ENCODE results near the gene ADAM33. TPM values are rescaled to one million over a fixed set of nuclear protein-coding genes. Genes with fewer than 3 reads are reported as not detected.

The ADAM33 gene
- polyA plus RNA-seq, 4 donors = 0.22 to 10.9 (median 3.9) TPM

GRCh38 chr20:3661060-3661813 is 20.6 kb downstream of the ADAM33 start:
- WGBS, 3 donors = 13 to 18% (median 14%) methylated on average over 41 to 60 of the region's 60 CpGs
- DNase-seq = no peak
- no peak for FAIRE-seq
- Histone ChIP-seq H3K27ac (ENCODE audit: low read depth in 1 of 3, low read length in 2 of 3) (no peak overlapping the region), H3K9me3 (ENCODE audit: control insufficient read depth in 2 of 2, insufficient read depth in 1 of 2, low read depth in 1 of 2, low read length in 1 of 2) (no peaks in the 10 kb centered on the region), H3K27me3 (ENCODE audit: control insufficient read depth in 3 of 3, insufficient read depth in 3 of 3, low read length in 3 of 3) (peaks cover 9 to 56% (median 12%) of the 10 kb centered on the region in 3 donors), H3K4me3 (ENCODE audit: low read depth in 1 of 3, low read length in 3 of 3) (no peak overlapping the region), H3K4me1 (ENCODE audit: control insufficient read depth in 3 of 3, insufficient read depth in 2 of 3, low read depth in 1 of 3, low read length in 2 of 3) (no peaks in the 10 kb centered on the region), H3K36me3 (ENCODE audit: control insufficient read depth in 3 of 3, insufficient read depth in 2 of 3, low read depth in 1 of 3, low read length in 3 of 3) (no peaks in the 10 kb centered on the region)

DNA sequence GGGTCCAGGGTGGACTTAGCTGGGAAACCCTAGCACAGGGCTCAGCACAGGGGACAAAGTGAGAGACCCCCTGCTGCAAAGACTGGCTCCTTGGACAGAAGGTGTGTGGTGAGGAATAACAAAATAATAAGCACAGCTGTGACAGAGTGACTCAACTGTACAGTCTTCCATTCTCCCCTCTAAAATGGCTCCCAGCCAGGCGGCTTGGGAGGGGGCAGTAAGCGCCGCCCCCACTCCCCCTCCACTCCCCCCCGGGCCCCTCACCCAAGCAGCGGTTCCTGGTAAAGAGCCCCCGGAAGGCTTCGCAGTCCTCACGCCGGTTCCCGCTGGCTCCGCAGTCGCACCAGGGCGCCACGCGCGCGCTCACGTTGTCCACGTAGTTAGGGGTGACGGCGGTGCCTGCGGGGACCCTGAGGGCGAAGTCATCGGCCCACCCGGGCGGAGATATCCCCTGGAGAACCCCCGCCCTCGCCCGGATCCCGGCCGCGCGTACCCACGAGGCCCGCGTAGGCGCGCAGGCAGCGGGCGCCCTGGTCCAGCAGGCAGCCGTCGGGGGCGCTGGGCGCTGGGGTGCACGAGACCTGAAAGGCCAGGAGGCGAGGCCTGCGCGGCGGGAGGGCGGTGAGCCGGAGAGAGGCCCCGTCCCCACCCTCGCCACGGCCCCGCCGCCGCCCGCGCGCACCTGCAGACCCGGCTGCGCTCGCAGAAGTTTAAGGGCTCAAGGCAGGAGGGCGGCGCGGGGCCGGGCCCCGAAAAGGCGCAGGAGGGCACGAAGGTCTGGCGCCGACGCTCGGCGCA is 21.3 kb downstream of the ADAM33 start:
- Histone ChIP-seq H3K27ac (ENCODE audit: low read depth in 1 of 3, low read length in 2 of 3) (no peak overlapping the region), H3K4me3 (ENCODE audit: low read depth in 1 of 3, low read length in 3 of 3) (no peak overlapping the region), H3K9me3 (ENCODE audit: control insufficient read depth in 2 of 2, insufficient read depth in 1 of 2, low read depth in 1 of 2, low read length in 1 of 2) (no peaks in the 10 kb centered on the region), H3K27me3 (ENCODE audit: control insufficient read depth in 3 of 3, insufficient read depth in 3 of 3, low read length in 3 of 3) (peaks cover 9 to 56% (median 12%) of the 10 kb centered on the region in 3 donors), H3K36me3 (ENCODE audit: control insufficient read depth in 3 of 3, insufficient read depth in 2 of 3, low read depth in 1 of 3, low read length in 3 of 3) (no peaks in the 10 kb centered on the region), H3K4me1 (ENCODE audit: control insufficient read depth in 3 of 3, insufficient read depth in 2 of 3, low read depth in 1 of 3, low read length in 2 of 3) (no peaks in the 10 kb centered on the region)
- FAIRE-seq (no peak), DNase-seq (no peak)
- WGBS, 3 donors = 4 to 6% (median 5%) methylated on average over 56 to 75 of the region's 75 CpGs

DNA sequence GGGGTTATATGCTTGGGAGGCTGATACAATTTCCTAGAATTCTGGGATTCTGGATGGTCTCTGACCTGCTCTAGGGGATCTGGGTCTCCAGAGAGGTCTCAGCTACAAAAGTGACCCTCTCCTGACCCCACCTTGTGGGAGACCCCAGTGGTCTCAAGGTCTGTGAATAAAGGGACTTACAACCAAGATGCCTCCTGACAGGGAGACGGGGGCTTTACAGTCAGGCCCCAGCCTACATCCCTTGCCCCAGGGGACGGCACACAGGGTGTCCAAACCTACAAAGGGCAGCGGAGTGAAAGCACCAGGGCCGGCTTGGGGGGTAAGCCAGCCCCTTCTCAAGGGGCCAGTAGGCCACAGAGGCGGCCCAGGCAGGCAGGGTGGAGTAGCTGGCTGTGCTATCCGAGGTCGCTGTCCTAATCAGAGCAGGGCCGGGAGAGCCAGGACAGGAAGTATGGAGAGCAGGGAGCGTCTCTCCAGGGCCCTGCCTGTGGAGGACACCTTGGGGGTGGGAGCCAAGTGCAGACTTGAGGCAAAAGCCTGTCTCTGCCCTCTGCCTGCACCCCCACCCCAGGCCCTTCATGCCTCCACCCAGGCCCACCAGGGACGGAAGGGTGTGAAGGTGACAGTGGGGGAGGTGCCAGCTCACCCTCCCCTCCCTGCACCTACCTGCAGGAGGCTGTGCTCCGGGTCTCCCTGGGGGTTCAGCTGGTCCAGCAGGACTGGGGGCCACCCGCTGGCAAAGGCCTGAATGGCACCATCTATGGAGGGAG is 22.1 kb downstream of the ADAM33 start:
- Histone ChIP-seq H3K9me3 (ENCODE audit: control insufficient read depth in 2 of 2, insufficient read depth in 1 of 2, low read depth in 1 of 2, low read length in 1 of 2) (no peaks in the 10 kb centered on the region), H3K27me3 (ENCODE audit: control insufficient read depth in 3 of 3, insufficient read depth in 3 of 3, low read length in 3 of 3) (peaks cover 9 to 53% (median 12%) of the 10 kb centered on the region in 3 donors), H3K4me1 (ENCODE audit: control insufficient read depth in 3 of 3, insufficient read depth in 2 of 3, low read depth in 1 of 3, low read length in 2 of 3) (no peaks in the 10 kb centered on the region), H3K27ac (ENCODE audit: low read depth in 1 of 3, low read length in 2 of 3) (no peak overlapping the region), H3K36me3 (ENCODE audit: control insufficient read depth in 3 of 3, insufficient read depth in 2 of 3, low read depth in 1 of 3, low read length in 3 of 3) (no peaks in the 10 kb centered on the region), H3K4me3 (ENCODE audit: low read depth in 1 of 3, low read length in 3 of 3) (no peak overlapping the region)
- FAIRE-seq (no peak), DNase-seq (no peak)
- WGBS, 3 donors = 59 to 79% (median 63%) methylated on average over 12 of the region's 12 CpGs

DNA sequence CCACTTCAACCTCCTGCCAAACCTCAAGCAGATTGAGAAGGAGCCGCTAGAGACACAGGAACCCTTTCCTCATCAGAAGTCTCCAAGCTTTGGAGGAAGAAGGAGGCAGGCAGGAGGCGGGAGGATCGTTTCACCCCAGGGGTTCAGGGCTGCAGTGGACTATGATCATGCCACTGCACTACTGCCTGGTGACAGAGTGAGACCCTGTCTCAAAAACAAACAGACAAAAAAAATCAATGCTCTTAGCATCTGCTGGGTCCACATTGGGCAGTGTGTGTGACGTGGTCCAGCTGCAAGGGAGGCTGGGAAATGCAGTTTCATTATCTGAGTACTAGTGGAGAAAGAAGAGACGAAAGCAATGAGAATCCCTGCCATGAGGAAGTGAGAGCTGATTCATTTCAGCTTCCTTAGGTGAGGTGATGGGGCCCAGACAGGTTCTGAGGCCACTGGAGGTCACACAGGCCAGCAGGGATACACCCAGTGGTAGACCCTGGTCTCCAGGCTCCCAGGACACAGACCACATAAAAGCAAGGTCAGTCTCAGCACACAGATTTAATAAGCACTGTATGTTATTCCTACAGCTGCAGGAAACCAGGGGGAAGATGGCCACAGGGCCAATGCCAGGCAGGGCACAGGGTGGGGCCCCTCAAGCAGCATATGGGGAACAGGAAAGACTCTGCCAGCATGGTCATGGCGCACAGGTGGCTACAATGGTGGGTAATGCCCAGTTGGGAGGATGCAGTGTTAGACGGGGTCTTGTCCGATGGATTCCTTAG is 22.9 kb downstream of the ADAM33 start:
- Histone ChIP-seq H3K4me3 (ENCODE audit: low read depth in 1 of 3, low read length in 3 of 3) (no peak overlapping the region), H3K4me1 (ENCODE audit: control insufficient read depth in 3 of 3, insufficient read depth in 2 of 3, low read depth in 1 of 3, low read length in 2 of 3) (no peaks in the 10 kb centered on the region), H3K9me3 (ENCODE audit: control insufficient read depth in 2 of 2, insufficient read depth in 1 of 2, low read depth in 1 of 2, low read length in 1 of 2) (no peaks in the 10 kb centered on the region), H3K27me3 (ENCODE audit: control insufficient read depth in 3 of 3, insufficient read depth in 3 of 3, low read length in 3 of 3) (peaks cover 9 to 53% (median 12%) of the 10 kb centered on the region in 3 donors), H3K27ac (ENCODE audit: low read depth in 1 of 3, low read length in 2 of 3) (no peak overlapping the region), H3K36me3 (ENCODE audit: control insufficient read depth in 3 of 3, insufficient read depth in 2 of 3, low read depth in 1 of 3, low read length in 3 of 3) (no peaks in the 10 kb centered on the region)
- 37 to 58% (median 45%) methylated on average over 8 of the region's 8 CpGs for WGBS, 3 donors
- DNase-seq (peak in 1 of 2 donors; percentile 21), FAIRE-seq (no peak)

DNA sequence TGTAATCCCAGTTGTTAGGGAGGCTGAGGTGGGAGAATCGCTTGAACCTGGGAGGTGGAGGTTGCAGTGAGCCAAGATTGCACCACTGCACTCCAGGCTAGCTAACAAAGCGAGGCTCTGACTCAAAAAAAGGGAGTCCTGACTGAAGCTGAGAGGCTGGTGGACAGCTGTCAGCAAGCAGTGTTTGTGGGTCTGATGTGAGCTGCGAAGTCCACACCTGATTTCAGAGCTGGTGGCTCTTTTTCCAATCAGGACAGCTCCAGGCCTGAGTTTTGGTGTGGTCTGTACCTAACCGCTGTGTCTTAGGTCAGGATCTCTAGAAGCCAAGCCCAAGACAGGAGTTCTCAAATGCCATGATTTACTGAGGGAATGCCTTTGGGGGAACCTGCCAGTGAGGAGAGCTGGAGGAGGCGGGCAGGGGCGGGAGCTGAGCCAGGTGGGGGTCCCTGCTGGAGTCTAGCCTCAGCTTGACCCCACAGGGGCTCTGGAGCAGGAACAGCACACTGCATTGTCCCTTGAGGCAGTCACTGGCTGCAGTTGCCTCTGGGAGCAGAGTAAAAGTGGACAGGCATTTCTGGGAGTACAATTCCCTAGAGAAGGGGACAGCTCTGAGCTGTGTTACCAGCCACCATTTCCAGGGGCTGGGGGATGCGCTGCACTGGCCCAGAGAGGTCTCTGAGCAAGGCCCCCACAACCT is 23.6 kb downstream of the ADAM33 start:
- FAIRE-seq = no peak
- H3K27ac ChIP-seq (ENCODE audit: low read depth in 1 of 3, low read length in 2 of 3) = no peak overlapping the region
- H3K4me3 ChIP-seq (ENCODE audit: low read depth in 1 of 3, low read length in 3 of 3) = no peak overlapping the region
- no peaks in the 10 kb centered on the region for H3K4me1 ChIP-seq (ENCODE audit: control insufficient read depth in 3 of 3, insufficient read depth in 2 of 3, low read depth in 1 of 3, low read length in 2 of 3)
- no peak for DNase-seq
- H3K36me3 ChIP-seq (ENCODE audit: control insufficient read depth in 3 of 3, insufficient read depth in 2 of 3, low read depth in 1 of 3, low read length in 3 of 3) = no peaks in the 10 kb centered on the region
- peaks cover 9 to 46% (median 12%) of the 10 kb centered on the region in 3 donors for H3K27me3 ChIP-seq (ENCODE audit: control insufficient read depth in 3 of 3, insufficient read depth in 3 of 3, low read length in 3 of 3)
- H3K9me3 ChIP-seq (ENCODE audit: control insufficient read depth in 2 of 2, insufficient read depth in 1 of 2, low read depth in 1 of 2, low read length in 1 of 2) = no peaks in the 10 kb centered on the region
- 74 to 90% (median 81%) methylated on average over 6 to 7 of the region's 7 CpGs for WGBS, 3 donors

- no peak overlapping the region for H3K27ac ChIP-seq (ENCODE audit: low read depth in 1 of 3, low read length in 2 of 3)
- no peak overlapping the region for H3K4me3 ChIP-seq (ENCODE audit: low read depth in 1 of 3, low read length in 3 of 3)
- peaks cover 0 to 20% (median under 1%) of the 10 kb centered on the region in 3 donors for H3K27me3 ChIP-seq (ENCODE audit: control insufficient read depth in 3 of 3, insufficient read depth in 3 of 3, low read length in 3 of 3)
- FAIRE-seq (no peak), DNase-seq (no peak)
- no peaks in the 10 kb centered on the region for H3K9me3 ChIP-seq (ENCODE audit: control insufficient read depth in 2 of 2, insufficient read depth in 1 of 2, low read depth in 1 of 2, low read length in 1 of 2)
- H3K36me3 ChIP-seq (ENCODE audit: control insufficient read depth in 3 of 3, insufficient read depth in 2 of 3, low read depth in 1 of 3, low read length in 3 of 3) = peaks cover 0 to 16% (median 3%) of the 10 kb centered on the region in 3 donors
- H3K4me1 ChIP-seq (ENCODE audit: control insufficient read depth in 3 of 3, insufficient read depth in 2 of 3, low read depth in 1 of 3, low read length in 2 of 3) = no peaks in the 10 kb centered on the region
- 74 to 94% (median 91%) methylated on average over 4 of the region's 4 CpGs for WGBS, 3 donors
Observed at GRCh38 chr20:3655131-3655405, 26.7 kb downstream of the ADAM33 start.

DNA sequence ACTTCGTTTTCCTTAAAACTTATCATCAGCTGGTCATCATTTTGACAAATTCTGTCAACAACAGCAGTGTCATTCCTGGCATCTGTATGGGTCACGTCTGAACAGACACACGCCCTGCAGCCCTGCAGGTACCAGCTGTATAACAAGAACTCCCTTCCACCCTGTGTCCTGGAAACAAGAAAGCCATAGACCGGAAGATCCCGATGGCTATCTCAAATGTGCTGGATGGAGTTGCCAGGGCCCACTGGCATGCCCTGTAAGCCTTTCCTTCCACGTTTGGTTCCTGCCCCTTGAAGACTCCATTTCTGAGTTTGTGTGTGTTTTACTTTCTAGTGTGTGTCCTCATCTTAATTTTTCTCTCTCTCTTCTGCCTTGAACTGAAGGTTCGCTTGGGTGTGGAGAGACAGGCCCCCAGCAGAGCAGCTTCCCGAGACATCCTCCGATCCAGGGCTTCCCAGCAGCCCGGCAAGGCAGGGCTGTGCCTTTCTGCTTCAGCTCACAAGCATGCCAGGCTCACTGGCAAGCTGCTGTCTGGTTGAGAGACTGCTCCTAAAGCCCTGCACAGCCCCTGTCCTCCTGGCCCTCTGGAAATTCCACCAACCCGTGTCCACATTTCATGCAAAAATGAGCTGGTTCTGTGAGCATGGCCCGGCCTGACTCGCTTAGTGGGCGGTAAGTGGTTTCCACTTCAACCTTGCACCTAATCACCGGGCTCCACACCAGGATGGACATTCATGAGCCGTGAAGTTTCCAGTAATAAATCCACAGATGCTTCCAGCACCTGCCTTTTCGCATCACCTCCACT is 27.3 kb downstream of the ADAM33 start:
- DNase-seq (peak in 1 of 2 donors; percentile 14), FAIRE-seq (no peak)
- 74 to 81% (median 75%) methylated on average over 17 of the region's 17 CpGs for WGBS, 3 donors
- no peaks in the 10 kb centered on the region for H3K4me1 ChIP-seq (ENCODE audit: control insufficient read depth in 3 of 3, insufficient read depth in 2 of 3, low read depth in 1 of 3, low read length in 2 of 3)
- H3K4me3 ChIP-seq (ENCODE audit: low read depth in 1 of 3, low read length in 3 of 3) = no peak overlapping the region
- H3K9me3 ChIP-seq (ENCODE audit: control insufficient read depth in 2 of 2, insufficient read depth in 1 of 2, low read depth in 1 of 2, low read length in 1 of 2) = no peaks in the 10 kb centered on the region
- peaks cover 0 to 21% (median 6%) of the 10 kb centered on the region in 3 donors for H3K36me3 ChIP-seq (ENCODE audit: control insufficient read depth in 3 of 3, insufficient read depth in 2 of 3, low read depth in 1 of 3, low read length in 3 of 3)
- no peak overlapping the region for H3K27ac ChIP-seq (ENCODE audit: low read depth in 1 of 3, low read length in 2 of 3)
- peaks cover 0 to 14% (median 0%) of the 10 kb centered on the region in 3 donors for H3K27me3 ChIP-seq (ENCODE audit: control insufficient read depth in 3 of 3, insufficient read depth in 3 of 3, low read length in 3 of 3)

Data from small intestine (tissue), 7 donors.